Naive B cell (primary cell): ENCODE results near the gene NDUFB8. TPM values are rescaled to one million over a fixed set of nuclear protein-coding genes. Genes with fewer than 3 reads are reported as not detected.

Source experiments
- ATAC-seq, 2 donors: fragments of 150-1000 bp; cut with Tn5 transposase; 2 replicates each; pipeline ENCODE4 v1.10.0; 2021; ENCODE audit warnings: low read depth in 2 of 2, mild to moderate bottlenecking in 2 of 2, moderate library complexity in 2 of 2
- DNase-seq: peaks from one replicate; pipeline ENCODE4 v3.0.0; 2022
- H3K27ac Mint-ChIP-seq, 6 donors: one replicate each; pipeline ENCODE4 v1.8.0; 2020 to 2022; ENCODE audit warnings: mild to moderate bottlenecking in 6 of 6, mixed read lengths in 6 of 6, moderate library complexity in 5 of 6, inconsistent platforms in 2 of 6
- H3K27me3 Mint-ChIP-seq, 3 donors: one replicate each; pipeline ENCODE4 v1.8.0; 2021 to 2022; ENCODE audit warnings: mixed read lengths in 3 of 3, mild to moderate bottlenecking in 1 of 3
- H3K36me3 Mint-ChIP-seq, 2 donors: one replicate each; pipeline ENCODE4 v1.8.0; 2020 to 2022; ENCODE audit warnings: mixed read lengths in 2 of 2, inconsistent platforms in 1 of 2, mild to moderate bottlenecking in 1 of 2
- H3K4me1 Mint-ChIP-seq, 3 donors: one replicate each; pipeline ENCODE4 v1.8.0; 2020 to 2022; ENCODE audit warnings: mixed read lengths in 3 of 3, inconsistent platforms in 1 of 3, mild to moderate bottlenecking in 1 of 3, moderate library complexity in 1 of 3
- H3K4me3 Mint-ChIP-seq, 8 donors: one replicate each; pipeline ENCODE4 v1.8.0; 2020 to 2022; ENCODE audit warnings: mild to moderate bottlenecking in 8 of 8, mixed read lengths in 8 of 8, moderate library complexity in 8 of 8, inconsistent platforms in 2 of 8
- H3K9me3 Mint-ChIP-seq, 7 donors: one replicate each; pipeline ENCODE4 v1.8.0; 2020 to 2022; ENCODE audit warnings: mixed read lengths in 7 of 7, mild to moderate bottlenecking in 5 of 7, inconsistent platforms in 2 of 7, moderate library complexity in 1 of 7
- polyA plus RNA-seq, 6 donors: library from polyadenylated mRNA; unstranded; fragments of 300-500 nt; fragmentation: Illumina TruSeq; gene quantifications; one replicate each; pipeline ENCODE4 v1.2.3, GENCODE V29; 2021; ENCODE audit warnings: low read depth in 6 of 6

The NDUFB8 gene
- polyA plus RNA-seq, 6 donors from 2014 or later, result 403 to 762 (median 428) TPM

DNA sequence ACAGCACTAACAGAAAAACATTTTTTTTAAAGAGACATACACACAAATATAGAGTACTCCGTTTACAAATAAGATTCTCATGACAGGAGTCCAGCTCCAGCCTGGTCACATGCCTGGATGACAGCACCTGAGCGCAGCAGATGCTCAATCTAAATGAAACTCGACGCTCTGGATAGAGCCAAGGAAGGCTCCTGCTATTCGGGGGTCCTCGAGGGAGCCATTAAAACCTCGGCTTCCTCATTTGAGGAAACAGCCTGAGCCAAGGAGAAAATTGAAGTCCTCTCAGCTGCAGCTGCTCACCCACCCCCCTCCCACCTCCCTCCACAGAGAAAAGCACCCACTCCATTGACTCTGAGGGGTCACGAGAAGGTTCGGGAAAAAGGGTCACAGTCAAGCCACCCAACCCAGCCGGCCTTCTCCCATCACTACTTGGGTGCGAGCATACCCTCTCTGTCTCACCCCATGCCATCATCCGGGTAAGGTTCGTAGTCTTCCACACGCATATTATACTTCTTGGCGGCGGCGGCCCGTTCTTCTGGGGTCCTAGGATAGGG, 673 bp downstream of the NDUFB8 start:
- Mint-ChIP-seq H3K4me1 (peaks cover 17 to 45% (median 30%) of the 10 kb centered on the region in 3 donors), H3K27ac (peak overlapping the region; percentile 66 to 99 (median 98)), H3K27me3 (no peaks in the 10 kb centered on the region), H3K9me3 (no peaks in the 10 kb centered on the region), H3K36me3 (peaks cover 9 to 20% of the 10 kb centered on the region in 2 donors), H3K4me3 (peak overlapping the region; percentile 95 to 100 (median 100))
- DNase-seq, result no peak
- ATAC-seq, result peak; percentile 13 to 15

DNA sequence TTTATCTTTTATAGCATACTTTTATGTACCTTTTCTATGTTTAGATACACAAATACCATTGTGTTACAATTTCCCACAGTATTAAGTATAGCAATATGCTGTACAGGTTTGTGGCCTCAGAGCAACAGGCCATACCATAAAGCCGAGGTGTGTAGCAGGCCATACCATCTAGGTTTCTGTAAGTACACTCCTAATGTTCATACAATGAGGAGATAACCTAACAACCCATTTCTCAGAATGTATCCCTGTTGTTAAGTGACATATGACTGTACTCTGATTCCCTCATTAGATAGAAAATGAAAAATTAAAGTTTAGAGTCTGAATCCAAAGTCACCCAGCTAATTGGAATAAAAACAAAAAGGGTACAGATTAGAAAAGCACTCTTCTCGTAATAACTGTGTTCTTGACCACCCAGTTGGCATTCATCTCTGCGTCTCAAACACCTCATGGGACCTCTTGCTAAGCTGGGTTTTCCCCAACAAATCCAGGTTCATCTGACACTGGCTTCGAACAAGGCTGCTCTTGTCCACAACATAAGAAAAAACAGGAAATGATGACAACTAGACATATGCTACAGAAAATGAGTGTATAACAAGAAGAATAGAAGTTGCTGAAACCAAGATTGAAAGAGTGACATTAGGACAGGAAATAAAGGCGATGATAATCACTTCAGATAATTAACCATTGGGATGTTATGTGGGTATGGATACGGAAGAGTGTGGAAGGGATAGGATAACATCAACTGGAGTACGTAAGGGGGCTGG, 1.4 kb downstream of the NDUFB8 start:
- Mint-ChIP-seq H3K27ac (peak overlapping the region; percentile 33 to 99 (median 96)), H3K36me3 (peaks cover 9 to 27% of the 10 kb centered on the region in 2 donors), H3K9me3 (no peaks in the 10 kb centered on the region), H3K27me3 (no peaks in the 10 kb centered on the region), H3K4me3 (peak overlapping the region; percentile 95 to 100 (median 100)), H3K4me1 (peaks cover 17 to 45% (median 30%) of the 10 kb centered on the region in 3 donors)
- peak; percentile 22 to 41 for ATAC-seq
- no peak for DNase-seq

DNA sequence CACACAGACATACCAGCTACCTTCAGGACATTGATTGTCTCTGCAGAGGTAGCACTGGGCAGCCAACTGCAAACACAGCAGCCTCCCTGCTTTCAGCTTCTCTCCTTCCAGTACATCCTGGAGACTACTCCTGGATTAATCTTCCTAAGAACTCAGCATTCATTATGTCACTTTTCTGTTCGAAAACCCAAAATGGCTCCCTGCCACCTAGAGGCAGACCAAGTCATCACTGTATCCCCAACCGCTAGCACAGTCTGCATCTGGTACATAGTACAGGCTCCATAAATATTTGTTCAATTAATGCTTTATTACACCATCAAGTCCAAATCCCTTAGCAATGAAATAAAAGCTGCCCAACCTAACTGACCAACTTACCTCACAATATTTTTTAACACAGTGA, 5.0 kb downstream of the NDUFB8 start:
- Mint-ChIP-seq H3K4me3 (no peak overlapping the region), H3K9me3 (no peaks in the 10 kb centered on the region), H3K27me3 (no peaks in the 10 kb centered on the region), H3K27ac (no peak overlapping the region), H3K36me3 (peaks cover 7 to 27% of the 10 kb centered on the region in 2 donors), H3K4me1 (peaks cover 10 to 36% (median 22%) of the 10 kb centered on the region in 3 donors)
- DNase-seq (no peak), ATAC-seq (no peak)

DNA sequence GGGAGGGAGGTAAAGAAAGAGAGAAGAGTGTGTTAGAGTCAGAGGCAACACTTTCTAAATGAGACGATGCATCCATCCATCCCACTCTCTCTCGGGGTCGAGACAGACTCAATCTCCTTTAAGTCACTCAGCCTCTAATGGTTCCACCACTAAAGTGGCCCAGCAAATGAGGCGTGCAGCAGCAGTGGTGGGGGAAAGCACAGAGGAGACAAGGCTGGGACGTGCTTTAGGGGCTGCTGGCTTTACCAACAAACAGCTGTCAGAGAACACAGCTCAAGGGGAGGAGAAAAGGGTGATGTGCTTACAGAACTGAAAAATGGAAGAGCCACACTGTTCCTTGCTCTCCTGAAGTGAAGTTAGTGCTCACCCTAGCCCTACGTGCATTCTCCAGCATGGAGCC, 5.5 kb downstream of the NDUFB8 start:
- Mint-ChIP-seq H3K9me3 (no peaks in the 10 kb centered on the region), H3K36me3 (peaks cover 5 to 27% of the 10 kb centered on the region in 2 donors), H3K4me3 (no peak overlapping the region), H3K27me3 (peaks cover 0 to 3% (median 0%) of the 10 kb centered on the region in 3 donors), H3K27ac (no peak overlapping the region), H3K4me1 (peaks cover 10 to 33% (median 21%) of the 10 kb centered on the region in 3 donors)
- DNase-seq (no peak), ATAC-seq (no peak)

DNA sequence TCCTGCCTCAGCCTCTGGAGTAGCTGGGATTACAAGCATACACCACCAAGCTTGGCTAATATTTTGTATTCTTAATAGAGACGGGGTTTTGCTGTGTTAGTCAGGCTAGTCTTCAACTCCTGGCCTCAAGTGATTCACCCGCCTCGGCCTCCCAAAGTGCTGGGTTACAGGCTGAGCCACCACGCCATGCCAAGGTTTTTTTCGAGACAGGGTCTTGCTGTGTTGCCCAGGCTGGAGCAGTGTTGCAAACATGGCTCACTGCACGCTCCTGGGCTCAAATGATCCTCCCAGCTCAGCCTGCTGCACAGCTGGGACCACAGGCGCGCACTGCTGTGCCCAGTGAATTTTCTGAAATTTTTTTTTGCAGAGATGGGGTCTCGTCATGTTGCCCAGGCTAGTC, 6.7 kb downstream of the NDUFB8 start:
- Mint-ChIP-seq H3K4me1 (peaks cover 10 to 28% (median 17%) of the 10 kb centered on the region in 3 donors), H3K27ac (no peak overlapping the region), H3K4me3 (no peak overlapping the region), H3K36me3 (peaks cover 0 to 27% of the 10 kb centered on the region in 2 donors), H3K9me3 (no peaks in the 10 kb centered on the region), H3K27me3 (peaks cover 9 to 15% (median 10%) of the 10 kb centered on the region in 3 donors)
- ATAC-seq (no peak), DNase-seq (no peak)

DNA sequence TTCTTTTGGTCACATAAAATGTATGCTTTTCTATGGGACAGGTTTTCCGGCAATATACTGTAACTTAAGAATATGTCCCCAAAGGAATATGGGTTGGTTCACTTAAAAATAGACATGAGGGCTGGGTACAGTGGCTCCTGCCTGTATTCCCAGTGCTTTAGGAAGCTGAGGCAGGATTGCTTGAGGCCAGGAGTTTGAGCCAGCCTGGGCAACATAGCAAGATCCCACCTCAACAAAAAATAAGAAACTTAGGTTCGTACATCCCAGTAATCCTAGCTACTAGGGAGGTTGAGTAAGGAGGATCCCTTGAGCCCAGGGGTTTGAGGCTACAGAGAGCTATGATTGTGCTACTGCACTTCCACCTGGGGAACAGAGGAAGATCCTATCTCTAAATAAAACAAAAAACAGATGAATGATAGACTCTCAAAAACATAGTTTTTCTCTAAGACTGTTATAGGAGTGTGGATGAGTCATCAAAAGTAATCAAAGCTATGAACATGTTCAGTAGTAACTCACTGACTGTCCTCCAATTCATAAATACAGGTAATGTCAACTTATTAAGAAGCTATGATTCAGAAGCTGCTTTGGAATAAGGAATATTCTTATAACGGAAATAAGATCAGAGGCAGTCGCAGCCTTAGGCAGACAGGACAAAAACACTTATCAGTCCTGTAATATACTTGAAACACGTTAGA, 7.4 kb downstream of the NDUFB8 start:
- Mint-ChIP-seq H3K27ac (no peak overlapping the region), H3K27me3 (peaks cover 12 to 20% (median 13%) of the 10 kb centered on the region in 3 donors), H3K4me1 (peaks cover 10 to 22% (median 12%) of the 10 kb centered on the region in 3 donors), H3K4me3 (no peak overlapping the region), H3K36me3 (peaks cover 0 to 27% of the 10 kb centered on the region in 2 donors), H3K9me3 (no peaks in the 10 kb centered on the region)
- ATAC-seq (no peak), DNase-seq (no peak)

DNA sequence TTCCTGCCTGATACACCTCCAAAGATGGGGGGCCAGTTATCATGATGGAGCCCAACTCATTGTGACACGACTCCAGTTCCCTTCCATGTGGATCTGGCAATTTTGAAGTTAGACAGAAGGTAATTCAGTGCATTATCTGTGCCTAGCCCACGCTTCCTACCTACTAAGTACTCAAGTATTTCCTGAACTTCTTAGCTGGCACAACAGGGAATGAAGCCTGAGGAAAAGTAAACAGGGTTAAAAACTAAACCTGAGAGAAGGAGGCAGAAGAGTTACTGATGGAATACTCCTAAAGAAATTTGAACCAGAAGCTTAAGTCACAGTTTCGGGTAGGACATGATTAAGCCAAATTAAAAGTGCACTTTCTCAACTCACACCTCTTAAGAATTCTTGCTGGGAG, 8.9 kb downstream of the NDUFB8 start:
- peaks cover 12 to 20% (median 13%) of the 10 kb centered on the region in 3 donors for H3K27me3 Mint-ChIP-seq
- peaks cover 7 to 12% (median 9%) of the 10 kb centered on the region in 3 donors for H3K4me1 Mint-ChIP-seq
- no peak for ATAC-seq
- no peak overlapping the region for H3K4me3 Mint-ChIP-seq
- H3K27ac Mint-ChIP-seq, result no peak overlapping the region
- H3K36me3 Mint-ChIP-seq, result peaks cover 8 to 17% of the 10 kb centered on the region in 2 donors
- DNase-seq, result no peak
- no peaks in the 10 kb centered on the region for H3K9me3 Mint-ChIP-seq

DNA sequence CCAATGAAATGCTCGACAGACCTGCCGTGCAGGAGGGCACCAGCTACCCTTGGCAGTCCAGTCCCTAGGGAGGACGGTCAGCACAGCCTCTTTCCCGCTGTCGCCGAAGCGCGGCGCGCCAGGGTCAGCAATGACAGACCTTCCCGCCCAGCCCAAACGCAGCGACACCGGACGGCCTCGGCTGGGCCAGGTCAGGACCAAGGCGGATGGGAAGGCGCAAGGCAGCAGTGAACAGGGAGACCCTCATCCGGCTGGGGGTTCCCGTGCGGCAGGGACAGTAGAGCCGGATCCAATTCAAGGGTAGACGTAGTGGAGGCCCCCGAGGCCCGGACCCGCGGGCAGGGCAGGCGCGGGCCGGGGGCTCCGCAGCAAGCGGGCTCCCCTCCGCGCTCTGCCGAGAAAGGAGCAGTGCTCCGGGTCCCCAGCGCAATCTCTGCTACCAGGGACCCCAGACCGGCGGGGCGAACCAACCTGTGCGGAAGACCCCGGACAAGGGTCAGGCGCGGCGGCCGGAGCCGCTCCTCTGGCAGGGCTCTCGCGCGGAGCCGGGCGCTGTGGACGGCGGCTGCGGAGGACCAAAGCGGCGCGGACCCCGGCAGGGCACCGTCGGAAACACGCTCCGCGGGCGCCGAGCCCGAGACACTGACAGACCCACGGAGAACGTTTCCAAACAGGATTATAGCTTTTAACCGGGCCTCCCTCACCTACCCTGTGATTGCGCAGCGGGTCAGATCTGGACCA, 10.2 kb downstream of the NDUFB8 start, which contains the start of gene SEC31B:
SEC31B (minus strand) TSS at position 551 of the 741 bp plus-strand sequence. CDS start 2,909 bp downstream, outside the sequence.
- DNase-seq (no peak), ATAC-seq (peak in 1 of 2 donors; percentile 20)
- Mint-ChIP-seq H3K4me1 (peaks cover 7 to 12% (median 9%) of the 10 kb centered on the region in 3 donors), H3K9me3 (no peaks in the 10 kb centered on the region), H3K27me3 (peaks cover 12 to 20% (median 17%) of the 10 kb centered on the region in 3 donors), H3K36me3 (peaks cover 11 to 14% of the 10 kb centered on the region in 2 donors), H3K27ac (peak within 1 kb of the TSS in 1 of 6 donors; percentile 57), H3K4me3 (peak within 1 kb of the TSS in 6 of 8 donors; percentile 50 to 64 (median 55))

DNA sequence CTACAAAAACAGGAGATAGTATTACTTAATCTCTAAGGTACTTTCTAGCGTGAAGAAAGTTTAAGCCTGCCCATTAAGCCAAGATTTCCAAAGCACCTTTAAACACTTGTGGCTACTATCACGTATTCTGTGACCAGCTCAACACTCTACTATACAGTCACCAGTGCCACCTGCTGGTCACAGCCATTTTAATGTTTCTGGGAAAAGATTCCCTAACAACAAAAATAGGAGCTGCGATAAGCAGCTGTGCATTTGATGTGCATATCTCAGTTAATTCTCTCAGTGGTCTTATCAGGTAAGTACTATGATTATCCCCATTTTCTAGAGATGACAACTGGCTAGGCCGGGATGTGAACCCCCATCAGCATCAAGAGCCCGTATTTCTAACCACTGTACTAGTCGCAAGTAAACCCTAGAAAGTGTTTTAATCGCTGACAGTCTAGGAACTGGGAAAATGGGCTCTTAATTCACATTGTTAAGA, 10.9 kb downstream of the NDUFB8 start:
- peak overlapping the region in 1 of 6 donors; percentile 57 for H3K27ac Mint-ChIP-seq
- peak overlapping the region in 5 of 8 donors; percentile 14 to 63 (median 51) for H3K4me3 Mint-ChIP-seq
- H3K27me3 Mint-ChIP-seq, result peaks cover 12 to 20% (median 17%) of the 10 kb centered on the region in 3 donors
- H3K4me1 Mint-ChIP-seq, result peaks cover 7 to 12% (median 9%) of the 10 kb centered on the region in 3 donors
- DNase-seq, result peak; percentile 29
- peaks cover 4 to 14% of the 10 kb centered on the region in 2 donors for H3K36me3 Mint-ChIP-seq
- ATAC-seq, result peak; percentile 57 to 61
- H3K9me3 Mint-ChIP-seq, result no peaks in the 10 kb centered on the region

DNA sequence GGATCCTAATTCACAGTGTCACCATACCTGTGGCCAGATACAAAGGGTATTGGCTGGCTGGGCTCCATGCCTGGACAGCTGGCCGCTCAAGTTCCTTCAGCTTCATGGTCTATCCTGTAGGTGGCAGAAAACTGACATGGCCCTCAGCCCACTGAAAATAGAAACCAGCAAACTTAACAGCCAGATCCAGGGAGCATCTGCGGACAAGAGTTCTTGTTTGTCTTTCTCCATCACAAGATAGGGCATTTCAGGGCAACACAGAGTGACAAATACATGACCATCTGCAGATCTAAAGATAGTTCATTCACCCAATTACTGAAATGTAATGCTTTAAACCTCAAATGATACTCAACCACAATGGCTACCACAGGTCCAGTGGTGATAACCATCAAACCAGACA, 12.8 kb downstream of the NDUFB8 start:
- no peaks in the 10 kb centered on the region for H3K9me3 Mint-ChIP-seq
- ATAC-seq, result no peak
- peak overlapping the region in 2 of 6 donors; percentile 79 to 88 for H3K27ac Mint-ChIP-seq
- peaks cover 7 to 12% (median 9%) of the 10 kb centered on the region in 3 donors for H3K4me1 Mint-ChIP-seq
- DNase-seq, result no peak
- H3K4me3 Mint-ChIP-seq, result no peak overlapping the region
- H3K36me3 Mint-ChIP-seq, result peaks cover 0 to 18% of the 10 kb centered on the region in 2 donors
- H3K27me3 Mint-ChIP-seq, result peaks cover 12 to 20% (median 17%) of the 10 kb centered on the region in 3 donors

DNA sequence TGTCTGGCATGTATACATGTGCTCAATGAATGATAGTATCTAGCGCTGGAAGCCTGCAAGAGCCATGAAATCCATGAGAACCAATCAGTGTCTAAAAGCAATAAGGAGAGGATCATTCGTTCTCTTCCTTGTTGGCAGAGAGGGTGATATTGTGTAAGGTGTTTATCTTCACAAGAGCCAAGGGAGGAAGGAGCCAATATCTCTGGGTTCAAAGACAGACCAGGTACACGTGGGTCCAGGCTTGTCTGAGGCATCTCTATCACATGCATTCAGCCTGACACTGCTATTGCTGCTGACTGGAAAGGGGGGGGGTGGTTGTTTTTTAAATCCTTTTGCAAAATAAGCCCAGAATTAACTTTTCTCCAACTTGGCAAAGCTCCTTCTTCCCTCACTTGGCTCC, 14.1 kb downstream of the NDUFB8 start:
- DNase-seq (no peak), ATAC-seq (no peak)
- Mint-ChIP-seq H3K27ac (no peak overlapping the region), H3K4me1 (peaks cover 7 to 12% (median 9%) of the 10 kb centered on the region in 3 donors), H3K36me3 (peaks cover 0 to 18% of the 10 kb centered on the region in 2 donors), H3K9me3 (no peaks in the 10 kb centered on the region), H3K4me3 (no peak overlapping the region), H3K27me3 (peaks cover 12 to 20% (median 17%) of the 10 kb centered on the region in 3 donors)

DNA sequence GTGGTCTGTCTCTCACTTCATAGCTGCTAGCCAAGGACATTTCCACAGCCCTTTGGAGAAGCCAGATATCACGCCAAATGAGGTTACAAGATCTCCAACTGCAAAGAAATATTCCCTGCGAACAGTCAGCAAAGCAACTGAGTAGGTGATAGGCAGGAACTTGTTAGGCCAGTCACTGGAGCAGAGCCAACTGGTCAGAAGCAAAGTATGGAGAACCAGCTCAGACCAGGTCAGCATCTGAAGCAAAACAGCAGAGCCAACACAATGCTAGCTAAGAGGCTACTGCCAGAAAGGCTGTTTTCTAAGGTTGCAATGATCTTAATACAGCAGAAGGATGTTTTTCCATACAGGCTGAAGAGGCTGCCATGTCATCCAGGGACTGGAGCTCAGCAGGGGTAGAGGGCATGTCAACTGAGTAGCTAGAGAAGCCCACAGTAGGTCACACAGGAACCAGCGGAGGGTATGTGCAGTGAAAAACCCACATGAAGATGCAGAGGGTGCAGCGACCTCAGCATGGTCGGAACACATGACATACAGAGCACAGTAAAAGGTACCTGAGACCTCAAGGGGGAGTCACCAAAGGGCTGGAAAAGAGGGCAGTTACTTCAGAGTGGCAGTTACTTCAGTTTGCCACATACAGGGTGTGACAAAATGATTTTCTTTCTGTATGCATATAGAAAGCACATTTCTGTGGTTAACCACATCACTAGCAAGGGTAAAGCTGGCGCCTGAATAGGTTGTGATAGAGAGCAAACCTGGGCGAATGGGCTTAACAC, 18.9 kb downstream of the NDUFB8 start:
- H3K36me3 Mint-ChIP-seq, result peaks cover 11 to 18% of the 10 kb centered on the region in 2 donors
- DNase-seq (no peak), ATAC-seq (no peak)
- peaks cover 0 to 4% (median 0%) of the 10 kb centered on the region in 3 donors for H3K27me3 Mint-ChIP-seq
- H3K27ac Mint-ChIP-seq, result peak overlapping the region in 1 of 6 donors; percentile 61
- no peaks in the 10 kb centered on the region for H3K4me1 Mint-ChIP-seq
- H3K4me3 Mint-ChIP-seq, result no peak overlapping the region
- H3K9me3 Mint-ChIP-seq, result no peaks in the 10 kb centered on the region
